Coronary artery (tissue), 2 donors: ENCODE results near the gene VSIR.

Source experiments
- DNase-seq: peaks from one replicate; pipeline ENCODE4 v3.0.0-alpha.2; 2017; ENCODE audit warnings: low spot score
- H3K27ac ChIP-seq, 2 donors: fragments of 200-600 bp; sonication (generic); one replicate each; pipeline ENCODE4 v1.5.1; 2016 to 2019
- H3K4me3 ChIP-seq: fragments of 200-600 bp; sonication (generic); 2 replicates; pipeline ENCODE4 v1.5.1; 2016; ENCODE audit warnings: mild to moderate bottlenecking, moderate library complexity
- CTCF ChIP-seq: fragments of 200-600 bp; sonication (generic); IDR thresholded peaks from one replicate; pipeline ENCODE4 v1.5.1; 2019; ENCODE audit warnings: antibody characterized with exemption

Gene VSIR

GRCh38 chr10:71773221-71773971, at the start of gene VSIR:
Gene VSIR, minus strand, starts transcription at chr10:71773520. Its CDS starts 81 bp downstream, at chr10:71773439.
- peak; percentile 95 for DNase-seq

GRCh38 chr10:71821909-71822763, 48.8 kb upstream of the VSIR start:
- TF ChIP-seq CTCF = no peak
- H3K27ac ChIP-seq = no peak overlapping the region
- no peak overlapping the region for H3K4me3 ChIP-seq
- DNase-seq = no peak

More at GRCh38 chr10:71773221-71773971, at the start of gene VSIR:
- H3K4me3 ChIP-seq = peak within 1 kb of the TSS; percentile 78
- peak within 1 kb of the TSS; percentile 94 to 96 for H3K27ac ChIP-seq
- TF ChIP-seq CTCF = peak; percentile 94

GRCh38 chr10:71820966-71821365, 47.6 kb upstream of the VSIR start:
- no peak overlapping the region for H3K27ac ChIP-seq
- no peak for TF ChIP-seq CTCF
- no peak for DNase-seq
- H3K4me3 ChIP-seq = no peak overlapping the region

GRCh38 chr10:71819985-71820384, 46.7 kb upstream of the VSIR start:
- DNase-seq = no peak
- TF ChIP-seq CTCF = no peak
- no peak overlapping the region for H3K4me3 ChIP-seq
- H3K27ac ChIP-seq = no peak overlapping the region

GRCh38 chr10:71819441-71819861, 46.1 kb upstream of the VSIR start:
- H3K27ac ChIP-seq = no peak overlapping the region

GRCh38 chr10:71818674-71819260, 45.4 kb upstream of the VSIR start:
- Histone ChIP-seq H3K4me3 (no peak overlapping the region), H3K27ac (peak overlapping the region in 1 of 2 donors; percentile 52)
- DNase-seq = no peak
- TF ChIP-seq CTCF = no peak

More at GRCh38 chr10:71819441-71819861, 46.1 kb upstream of the VSIR start:
- no peak for DNase-seq
- TF ChIP-seq CTCF = no peak
- H3K4me3 ChIP-seq = no peak overlapping the region
